ENCODE results near the gene SLC1A4. TPM values are rescaled to one million over a fixed set of nuclear protein-coding genes. Genes with fewer than 3 reads are reported as not detected.
A peak's percentile ranks its signal among the peaks of the same experiment; 100 is the strongest.

The SLC1A4 gene
- total RNA-seq, 2 donors from 2014 or later, result 24.2 to 33.8 TPM

DNA sequence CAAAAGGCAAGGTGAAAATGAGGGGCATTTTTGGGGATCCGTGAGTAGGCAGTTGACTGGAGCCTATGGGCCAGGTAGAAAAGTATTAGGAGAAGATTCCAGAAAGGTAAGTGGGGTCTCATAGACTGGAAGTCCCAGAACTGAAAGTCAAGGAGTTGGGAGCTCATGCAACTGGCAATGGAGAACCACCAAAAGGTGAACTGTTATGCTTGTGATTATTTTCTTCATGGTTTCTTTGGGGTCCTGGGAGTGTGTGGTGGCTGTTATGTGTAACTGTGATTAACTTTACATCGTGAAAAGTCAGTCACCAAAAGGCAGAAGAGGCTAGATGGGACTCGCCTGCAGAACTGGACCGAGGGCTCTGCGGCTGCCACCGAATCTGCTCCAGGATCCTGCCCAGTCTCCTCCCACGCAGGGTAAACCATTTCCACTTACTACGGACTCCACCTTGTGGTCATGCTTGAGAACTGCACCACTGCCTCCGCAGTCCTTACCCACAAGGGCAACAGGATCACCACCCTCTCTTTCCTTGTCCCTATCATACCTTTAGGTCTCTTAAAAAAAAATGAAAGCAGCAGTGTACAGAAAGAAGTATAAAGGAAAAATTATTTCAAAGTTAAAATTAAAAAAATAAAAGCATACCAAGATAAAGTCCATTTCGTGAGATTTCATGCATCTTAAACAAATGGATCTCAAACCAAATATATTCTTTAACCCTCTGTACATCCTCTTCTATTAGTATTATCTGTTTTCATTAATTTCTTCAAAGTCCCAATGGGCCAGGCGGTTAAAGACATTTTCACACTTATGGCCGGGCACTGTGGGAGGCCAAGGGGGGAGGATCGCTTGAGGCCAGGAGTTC is 51.4 kb downstream of the SLC1A4 start:
- Histone ChIP-seq H3K4me3 (peak overlapping the region; percentile 39), H3K27me3 (replicated peaks; ENCODE audit: insufficient read depth) (no peaks in the 10 kb centered on the region), H3K27ac (no peak overlapping the region), H3K9me3 (no peaks in the 10 kb centered on the region), H3K36me3 (no peaks in the 10 kb centered on the region), H3K4me1 (ENCODE audit: control insufficient read depth in 1 of 2, low read depth in 2 of 2) (no peaks in the 10 kb centered on the region)
- ATAC-seq (ENCODE audit: insufficient number of reproducible peaks, low FRiP score, low read depth), result peak; percentile 89
- TF ChIP-seq CTCF (IDR thresholded peaks at IDR 0.05), result peak; percentile 97
- peak; percentile 61 for DNase-seq (ENCODE audit: low spot score)

DNA sequence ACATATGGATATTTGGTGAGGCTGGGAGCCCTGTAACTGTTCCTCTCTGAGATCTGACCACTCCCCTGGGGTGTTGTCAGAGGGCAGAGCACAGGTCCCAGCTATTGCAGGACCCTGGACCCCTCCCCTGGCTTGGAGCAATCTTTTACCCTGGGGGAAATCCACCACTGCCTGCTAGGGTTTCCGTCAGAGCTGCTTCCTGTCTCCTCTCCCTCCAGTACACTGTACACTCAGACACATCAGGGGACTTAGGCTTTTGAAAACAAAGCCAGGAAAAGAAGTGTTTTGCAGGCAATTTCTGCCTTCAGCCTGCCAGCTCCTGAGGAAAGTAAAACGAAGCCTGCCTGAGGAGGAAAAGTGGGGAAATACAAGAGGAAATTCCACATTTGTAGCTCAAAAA is 53.8 kb downstream of the SLC1A4 start:
- ATAC-seq (ENCODE audit: insufficient number of reproducible peaks, low FRiP score, low read depth) (no peak), DNase-seq (ENCODE audit: low spot score) (no peak)
- no peak overlapping the region for H3K4me3 ChIP-seq
- no peaks in the 10 kb centered on the region for H3K9me3 ChIP-seq
- TF ChIP-seq CTCF (IDR thresholded peaks at IDR 0.05), result no peak
- H3K27me3 ChIP-seq (replicated peaks; ENCODE audit: insufficient read depth), result no peaks in the 10 kb centered on the region
- no peaks in the 10 kb centered on the region for H3K36me3 ChIP-seq
- no peaks in the 10 kb centered on the region for H3K4me1 ChIP-seq (ENCODE audit: control insufficient read depth in 1 of 2, low read depth in 2 of 2)
- H3K27ac ChIP-seq, result no peak overlapping the region

DNA sequence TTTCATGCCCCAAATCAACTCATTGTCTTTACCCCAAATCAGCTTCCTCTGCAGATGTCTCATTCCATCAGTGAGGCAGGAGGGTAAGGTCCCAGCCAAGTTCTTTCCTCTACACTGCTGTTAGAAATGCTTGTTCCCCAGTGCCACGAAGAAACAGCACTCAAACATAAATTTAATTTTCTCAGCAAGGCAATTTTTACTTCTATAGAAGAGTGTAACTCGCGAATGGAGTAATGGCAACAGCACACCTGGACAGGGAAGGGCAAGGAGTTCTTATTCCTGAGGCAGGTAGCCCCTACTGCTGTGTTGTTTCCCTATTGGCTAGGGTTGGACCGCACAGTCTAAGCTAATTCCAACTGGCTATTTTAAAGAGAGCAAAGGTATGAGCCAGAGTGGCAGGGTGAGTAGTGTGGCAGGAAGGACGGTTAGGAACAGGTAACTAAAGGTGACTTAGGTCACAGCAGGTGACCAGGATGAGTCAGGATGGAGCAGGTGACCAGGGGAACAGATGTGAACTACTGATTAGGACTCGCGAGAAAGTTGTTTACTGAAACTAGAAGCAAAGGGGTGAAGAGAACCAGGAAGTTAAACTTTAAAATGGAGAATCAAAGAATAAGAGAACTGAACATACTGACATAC is 55.0 kb downstream of the SLC1A4 start:
- no peaks in the 10 kb centered on the region for H3K27me3 ChIP-seq (replicated peaks; ENCODE audit: insufficient read depth)
- no peaks in the 10 kb centered on the region for H3K36me3 ChIP-seq
- no peak overlapping the region for H3K4me3 ChIP-seq
- no peak for DNase-seq (ENCODE audit: low spot score)
- H3K9me3 ChIP-seq, result no peaks in the 10 kb centered on the region
- H3K4me1 ChIP-seq (ENCODE audit: control insufficient read depth in 1 of 2, low read depth in 2 of 2), result no peaks in the 10 kb centered on the region
- TF ChIP-seq CTCF (IDR thresholded peaks at IDR 0.05), result no peak
- H3K27ac ChIP-seq, result no peak overlapping the region
- ATAC-seq (ENCODE audit: insufficient number of reproducible peaks, low FRiP score, low read depth), result no peak

- no peaks in the 10 kb centered on the region for H3K27me3 ChIP-seq (replicated peaks; ENCODE audit: insufficient read depth)
- DNase-seq (ENCODE audit: low spot score) (no peak), ATAC-seq (ENCODE audit: insufficient number of reproducible peaks, low FRiP score, low read depth) (no peak)
- TF ChIP-seq CTCF (IDR thresholded peaks at IDR 0.05), result no peak
- H3K9me3 ChIP-seq, result no peaks in the 10 kb centered on the region
- no peak overlapping the region for H3K4me3 ChIP-seq
- no peak overlapping the region for H3K27ac ChIP-seq
- H3K36me3 ChIP-seq, result no peaks in the 10 kb centered on the region
- H3K4me1 ChIP-seq (ENCODE audit: control insufficient read depth in 1 of 2, low read depth in 2 of 2), result no peaks in the 10 kb centered on the region
Observed at GRCh38 chr2:65045651-65046050, 56.5 kb downstream of the SLC1A4 start.

DNA sequence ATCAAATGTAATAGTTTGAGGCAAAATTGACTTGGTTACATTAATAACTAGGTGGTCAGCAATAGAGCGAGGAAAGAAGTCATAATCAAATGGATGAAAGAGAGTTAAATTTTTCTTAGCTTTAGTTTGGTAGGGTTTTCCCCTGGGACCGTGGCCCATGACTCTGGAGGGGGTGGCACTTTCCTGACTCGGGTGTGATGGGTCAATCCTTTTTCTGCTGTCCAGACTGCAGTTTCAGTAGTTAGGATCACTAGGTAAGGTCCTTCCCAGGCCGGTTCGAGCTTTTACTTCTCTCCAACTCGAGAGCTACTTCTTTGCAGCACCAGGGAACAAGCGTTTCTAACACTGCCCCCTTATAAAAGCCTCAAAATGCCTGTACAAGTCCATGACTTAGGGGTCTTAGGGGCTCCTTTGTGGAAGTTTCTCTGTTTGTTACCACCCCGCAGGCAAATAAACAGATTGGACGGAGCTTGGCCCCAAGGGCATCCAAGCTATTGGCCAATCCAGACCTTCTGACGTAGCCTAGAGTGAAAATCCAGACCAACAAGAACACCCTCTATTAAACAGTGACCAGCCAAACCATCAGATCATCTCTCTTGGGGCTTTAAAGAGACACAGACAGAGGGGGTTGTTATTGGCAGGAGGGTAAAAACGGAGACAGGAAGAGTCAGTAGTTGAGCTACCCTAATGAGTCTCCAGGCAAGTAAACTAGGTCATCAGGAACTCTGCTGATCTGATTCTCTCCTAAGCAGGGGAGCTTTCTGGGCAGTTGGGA is 57.6 kb downstream of the SLC1A4 start:
- DNase-seq (ENCODE audit: low spot score) (no peak), ATAC-seq (ENCODE audit: insufficient number of reproducible peaks, low FRiP score, low read depth) (no peak)
- no peaks in the 10 kb centered on the region for H3K27me3 ChIP-seq (replicated peaks; ENCODE audit: insufficient read depth)
- no peaks in the 10 kb centered on the region for H3K36me3 ChIP-seq
- no peak overlapping the region for H3K4me3 ChIP-seq
- no peak for TF ChIP-seq CTCF (IDR thresholded peaks at IDR 0.05)
- H3K9me3 ChIP-seq, result no peaks in the 10 kb centered on the region
- no peaks in the 10 kb centered on the region for H3K4me1 ChIP-seq (ENCODE audit: control insufficient read depth in 1 of 2, low read depth in 2 of 2)
- no peak overlapping the region for H3K27ac ChIP-seq
